K562 (cell line): Measurements from ENCODE around the gene FGF4. TPM values are rescaled to one million over a fixed set of nuclear protein-coding genes. Genes with fewer than 3 reads are reported as not detected.
A peak's percentile ranks its signal among the peaks of the same experiment; 100 is the strongest.

Experiments used
- ATAC-seq: fragments of 200-7000 bp; cut with Tn5 transposase; 3 replicates; pipeline ENCODE4 v1.9.1; 2020; ENCODE audit warnings: moderate library complexity
- Bru-seq: library from RNA; stranded (reverse); fragments of 400-500 nt; gene quantifications from one replicate; lab custom pipeline; 2021; lab: Mats Ljungman, UMichigan
- BruChase-seq, 2 experiments: library from RNA; stranded (reverse); fragments of 400-500 nt; gene quantifications; one replicate each; lab custom pipeline; 2021; lab: Mats Ljungman, UMichigan
- BruUV-seq: library from RNA; stranded (reverse); fragments of 400-500 nt; replicated peaks from 2 replicates; lab custom pipeline; 2021; lab: Mats Ljungman, UMichigan
- CTCF ChIA-PET: fragments of 300-600 bp; formaldehyde crosslinking; extraction: SDS; loops from one replicate; lab custom pipeline; 2021; ENCODE audit warnings: low intra/inter-chr PET ratio; lab: Yijun Ruan, JAX
- POLR2A ChIA-PET: fragments of 300-600, 350-650 bp; sonication (Branson Sonifier 250); formaldehyde crosslinking; extraction: SDS; loops from one replicate; lab custom pipeline; 2021; ENCODE audit warnings: antibody characterized with exemption, inconsistent platforms; lab: Yijun Ruan, JAX
- DNase-seq, 4 experiments: peaks; one replicate each; pipeline versions ENCODE4 v3.0.0 to v3.0.0-alpha.2; 2011 to 2018; ENCODE audit warnings: low spot score in 3 of 4, mixed read lengths in 3 of 4; ENCODE audit errors: extremely low read depth in 1 of 4
- FAIRE-seq: peaks from 2 replicates; lab custom pipeline; 2011; peaks lifted over from hg19 to GRCh38; lab: Jason Lieb, UNC
- H2AFZ ChIP-seq: 2 replicates; pipeline ENCODE4 v1.6.0; 2011; ENCODE audit warnings: low read depth, low read length, control low read depth, inconsistent platforms
- H3K27ac ChIP-seq: fragments of 200-600 bp; 3 replicates; pipeline ENCODE4 v1.8.0; 2011; ENCODE audit warnings: low read depth, mild to moderate bottlenecking, control low read depth, inconsistent platforms, low read length, moderate library complexity, mixed read lengths; ENCODE audit errors: extremely low read depth
- H3K27me3 ChIP-seq, 2 experiments: fragments of 300-600 bp in 1 of 2; 2 replicates in 1 of 2; 3 replicates in 1 of 2; pipeline versions ENCODE4 v1.6.0 to v1.8.0; 2011; ENCODE audit warnings: inconsistent platforms in 2 of 2, low read length in 2 of 2, mild to moderate bottlenecking in 1 of 2, mixed read lengths in 1 of 2, moderate library complexity in 1 of 2; ENCODE audit not compliant: control insufficient read depth in 2 of 2, insufficient read depth in 2 of 2
- H3K36me3 ChIP-seq: fragments of 300-600 bp; 3 replicates; pipeline ENCODE4 v1.8.0; 2011; ENCODE audit warnings: mild to moderate bottlenecking, low read length, inconsistent platforms; ENCODE audit not compliant: control insufficient read depth, insufficient read depth
- H3K4me1 ChIP-seq, 2 experiments: fragments of 200-600 bp in 1 of 2; replicated peaks in 1 of 2; 2 replicates in 1 of 2; 3 replicates in 1 of 2; pipeline versions ENCODE4 v1.5.1 to v1.8.0; 2011; ENCODE audit warnings: inconsistent platforms in 2 of 2, low read length in 2 of 2, mild to moderate bottlenecking in 1 of 2, mixed read lengths in 1 of 2, moderate library complexity in 1 of 2; ENCODE audit not compliant: control insufficient read depth in 2 of 2, insufficient read depth in 2 of 2
- H3K4me2 ChIP-seq: 2 replicates; pipeline ENCODE4 v1.6.1; 2011; ENCODE audit warnings: low read length, control low read depth, inconsistent platforms, mixed read lengths; ENCODE audit not compliant: insufficient read depth
- H3K4me3 ChIP-seq: fragments of 200-600 bp; sonication (generic), shearing (Covaris generic); 2 replicates; pipeline ENCODE4 v1.5.1; 2016; ENCODE audit warnings: control low read depth, inconsistent platforms
- H3K79me2 ChIP-seq: fragments of 200-600 bp; 3 replicates; pipeline ENCODE4 v1.8.0; 2011; ENCODE audit warnings: low read length, inconsistent platforms; ENCODE audit not compliant: control insufficient read depth, insufficient read depth
- H3K9ac ChIP-seq, 2 experiments: 2 replicates each; pipeline versions ENCODE4 v1.6.0 to v1.6.1; 2011; ENCODE audit warnings: low read depth in 2 of 2, low read length in 2 of 2, control low read depth in 1 of 2, inconsistent platforms in 1 of 2, mild to moderate bottlenecking in 1 of 2, mixed read lengths in 1 of 2; ENCODE audit not compliant: insufficient read depth in 1 of 2
- H3K9me1 ChIP-seq: one replicate; pipeline ENCODE4 v1.6.0; 2011; ENCODE audit warnings: inconsistent platforms, mild to moderate bottlenecking, low read length, moderate library complexity; ENCODE audit not compliant: control insufficient read depth, insufficient read depth
- H3K9me3 ChIP-seq: replicated peaks from 2 replicates; pipeline ENCODE4 v1.5.1; 2011; ENCODE audit warnings: low read depth, low read length, inconsistent platforms; ENCODE audit not compliant: control insufficient read depth, insufficient read depth
- H4K20me1 ChIP-seq: replicated peaks from 2 replicates; pipeline ENCODE4 v1.6.1; 2011; ENCODE audit warnings: low read length, inconsistent platforms, mixed read lengths; ENCODE audit not compliant: control insufficient read depth, insufficient read depth
- E2F3 ChIP-seq: fragments of 250-450 bp; sonication (Bioruptor Pico); IDR thresholded peaks from 2 replicates; pipeline ENCODE4 v1.4.0; 2020; ENCODE audit warnings: mild to moderate bottlenecking
- KDM5B ChIP-seq: fragments of 200-600 bp; sonication (generic); IDR thresholded peaks from 2 replicates; pipeline ENCODE4 v1.6.1; 2012; ENCODE audit warnings: low read depth, mild to moderate bottlenecking, moderate library complexity, low read length, control low read depth, inconsistent platforms; ENCODE audit not compliant: insufficient replicate concordance
- SIRT6 ChIP-seq: IDR thresholded peaks from one replicate; pipeline ENCODE4 v1.6.1; 2012; ENCODE audit warnings: low read depth, mild to moderate bottlenecking, control low read depth, inconsistent platforms, low read length, moderate library complexity
- SPI1 ChIP-seq: IDR thresholded peaks from 2 replicates; pipeline ENCODE4 v1.6.1; 2011; ENCODE audit warnings: low read depth, low read length, control low read depth, borderline replicate concordance
- TEAD1 ChIP-seq, 2 experiments: fragments of 450-650 bp in 1 of 2; sonication (generic) in 1 of 2; formaldehyde crosslinking; IDR thresholded peaks; 2 replicates each; pipeline versions ENCODE4 v1.4.0 to v1.8.0; 2020 to 2022; ENCODE audit warnings: mild to moderate bottlenecking in 2 of 2, missing genetic modification reagents in 1 of 2
- WGBS: fragments of 100-300 bp; shearing (Covaris generic); methylation state at CpG from one replicate; pipeline ENCODE4 v1.1.6; 2016; ENCODE audit warnings: low coverage, mixed read lengths; ENCODE audit not compliant: insufficient coverage; ENCODE audit errors: missing lambda C conversion rate; 5-methylcytosine and 5-hydroxymethylcytosine counted together
- in situ Hi-C: fragments of 300-500 bp; cut with MboI; formaldehyde crosslinking; loops from 4 replicates; pipeline ENCODE4 v1.15.0; 2018; ENCODE audit warnings: inconsistent platforms, mixed read lengths
- intact Hi-C: fragments of 100-400 bp; cut with micrococcal nuclease; formaldehyde crosslinking; loops from 2 replicates; pipeline ENCODE4 v1.14.2; 2022
- long read RNA-seq, 3 experiments: library from polyadenylated mRNA in 2 of 3; library from RNA in 1 of 3; unstranded in 2 of 3; stranded (forward) in 1 of 3; transcript quantifications; one replicate each; pipeline ENCODE4 v2.0.0, GENCODE V29; 2019 to 2022
- polyA minus RNA-seq, 3 experiments: library from RNA; depleted of rRNA, polyadenylated mRNA; stranded (reverse); fragments of >200 nt; gene quantifications; 2 replicates each; pipeline ENCODE4 v1.2.3, GENCODE V29; 2011
- polyA plus RNA-seq, 8 experiments: library from polyadenylated mRNA; depleted of rRNA in 4 of 8; stranded (reverse) in 5 of 8; unstranded in 3 of 8; fragments of >200 nt; fragmentation: Nextera tagmentation in 2 of 8; fragmentation: Illumina TruSeq in 1 of 8; extraction: Ambion mirVana in 2 of 8; extraction: Trizol in 1 of 8; gene quantifications; 2 replicates each; pipeline versions ENCODE4 v1.2.1 to v1.2.3, GENCODE V29; 2011 to 2014; ENCODE audit warnings: inconsistent platforms in 1 of 8, missing spikeins in 1 of 8
- total RNA-seq, 7 experiments: library from RNA; depleted of rRNA in 6 of 7; stranded (reverse); fragments of >200 nt in 6 of 7; fragmentation: Illumina TruSeq in 2 of 7; extraction: Trizol in 2 of 7; gene quantifications; 2 replicates each; pipeline versions ENCODE4 v1.2.1 to v1.2.3, GENCODE V29; 2011 to 2021; ENCODE audit warnings: low replicate concordance in 1 of 7

FGF4 gene, protein sequence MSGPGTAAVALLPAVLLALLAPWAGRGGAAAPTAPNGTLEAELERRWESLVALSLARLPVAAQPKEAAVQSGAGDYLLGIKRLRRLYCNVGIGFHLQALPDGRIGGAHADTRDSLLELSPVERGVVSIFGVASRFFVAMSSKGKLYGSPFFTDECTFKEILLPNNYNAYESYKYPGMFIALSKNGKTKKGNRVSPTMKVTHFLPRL
- total RNA-seq (2011; cell fraction: chromatin; rRNA removed; ENCODE audit: low replicate concordance), result not detected in 2 replicates
- total RNA-seq (2011; cell fraction: nucleolus; rRNA removed), result not detected in 2 replicates
- total RNA-seq (2011; cell fraction: nucleoplasm; rRNA removed), result not detected in 2 replicates
- total RNA-seq (2014; rRNA removed) (not detected in 2 replicates), total RNA-seq (2014; rRNA removed; fragmentation: Illumina TruSeq; extraction: Trizol) (not detected in 2 replicates), total RNA-seq (2015; rRNA removed; fragmentation: Illumina TruSeq; extraction: Trizol) (not detected in 2 replicates), total RNA-seq (2021) (not detected in 2 replicates), polyA plus RNA-seq (2011; rRNA removed) (not detected in 2 replicates), polyA plus RNA-seq (2014; fragmentation: Illumina TruSeq; extraction: Trizol) (not detected in 2 replicates), polyA plus RNA-seq (2014; fragmentation: Nextera tagmentation; extraction: Ambion mirVana) (not detected), polyA plus RNA-seq (2014; rRNA removed) (not detected in 2 replicates), polyA minus RNA-seq (2011; rRNA and poly(A)+ RNA removed) (not detected in 2 replicates), Bru-seq, nascent RNA (not detected), BruChase-seq, experiment 1, labeled RNA remaining after a 2-hour chase (not detected), BruChase-seq, experiment 2, labeled RNA remaining after a 6-hour chase (not detected)
- not detected in 2 replicates for polyA plus RNA-seq (2011; cell fraction: cytosol; rRNA removed)
- polyA plus RNA-seq (2011; cell fraction: nucleus; rRNA removed), result not detected in 2 replicates
- not detected in 2 replicates for polyA plus RNA-seq (2012)
- polyA minus RNA-seq (2011; cell fraction: cytosol; rRNA and poly(A)+ RNA removed), result not detected in 2 replicates
- polyA minus RNA-seq (2011; cell fraction: nucleus; rRNA and poly(A)+ RNA removed), result not detected in 2 replicates
- long read RNA-seq, experiment 1, result 0 reads
- long read RNA-seq, experiment 2, result 0 reads
- long read RNA-seq, experiment 3, result 0 reads

DNA sequence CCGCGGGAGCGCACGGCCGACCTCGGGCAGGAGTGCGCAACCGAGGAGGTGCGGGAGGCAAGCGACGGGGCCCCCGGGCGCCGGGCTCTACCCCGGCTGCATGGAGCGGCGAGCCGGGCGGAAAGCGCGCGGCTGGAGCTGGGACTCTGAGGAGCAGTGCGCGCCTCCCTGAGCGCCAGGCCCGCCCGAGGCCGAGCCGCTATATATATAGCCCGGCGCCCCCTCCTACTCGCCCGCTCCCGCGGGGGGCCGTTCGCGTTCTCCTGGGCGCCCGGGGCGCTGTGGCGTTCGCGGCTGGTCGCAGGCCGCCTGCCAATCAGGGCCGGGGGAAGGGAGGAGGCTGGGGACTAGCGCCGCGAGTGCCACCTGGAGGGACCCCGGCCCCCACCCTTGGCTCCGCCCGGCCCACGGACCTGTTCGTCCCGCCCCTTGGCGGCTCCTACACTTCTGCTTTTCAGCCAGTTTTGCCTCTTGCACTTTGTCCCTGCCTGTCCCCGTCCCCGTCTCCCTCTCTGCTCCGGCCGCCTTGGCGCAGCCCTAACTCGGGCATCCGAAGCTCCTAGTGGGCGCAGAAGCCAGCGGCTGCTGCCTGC is at the start of gene FGF4:
Gene FGF4, minus strand, starts transcription at position 179 of the 593 bp plus-strand sequence. CDS start 257 bp downstream, outside the sequence.
- TF ChIP-seq SPI1, result peak; percentile 22; the same call in 1 of the 2 replicates
- TF ChIP-seq SIRT6, result no peak
- no peak for TF ChIP-seq KDM5B
- no peak for TF ChIP-seq E2F3 (CRISPR knock-in tag)
- TF ChIP-seq TEAD1 (CRISPR knock-in tag; IDR thresholded peaks at IDR 0.05), result no peak
- TF ChIP-seq, all 486 proteins: peak for 1
- intact Hi-C loops, result no loop called here
- FAIRE-seq, result no peak

More for the DNA sequence above, at the start of gene FGF4:
- Histone ChIP-seq H3K4me1 (peaks cover 0 to 19% of the 10 kb centered on the region in 2 experiments; a peak in 1 of 5 replicates), H3K36me3 (no peaks in the 10 kb centered on the region), H3K4me2 (no peak within 1 kb of the TSS), H3K9me1 (no peaks in the 10 kb centered on the region), H3K27ac (no peak within 1 kb of the TSS), H3K27me3 (peaks cover 44 to 62% of the 10 kb centered on the region in 2 experiments), H4K20me1 (peaks cover 4% of the 10 kb centered on the region; the same call in 1 of the 2 replicates), H3K9ac (no peak within 1 kb of the TSS), H3K4me3 (no peak within 1 kb of the TSS), H3K9me3 (no peaks in the 10 kb centered on the region), H2AFZ (no peak within 1 kb of the TSS), H3K79me2 (no peaks in the 10 kb centered on the region)
- in situ Hi-C loops, result no loop called here
- POLR2A ChIA-PET, result no interaction called here
- CTCF ChIA-PET, result no interaction called here
- 19% methylated on average over 8 of the region's 66 CpGs for WGBS
- BruUV-seq, result no TSS peak
- no peak for ATAC-seq
- no peak for DNase-seq
